Hepatocyte (in vitro differentiated cells): ENCODE measurements around the gene GLDN.

Experiments
- EZH2 ChIP-seq: fragments of 200-600 bp; sonication (generic); IDR thresholded peaks from 2 replicates; pipeline ENCODE4 v1.6.1; 2016; ENCODE audit warnings: antibody characterized with exemption, mild to moderate bottlenecking, borderline replicate concordance
- EZH2phosphoT487 ChIP-seq: fragments of 200-600 bp; sonication (generic); IDR thresholded peaks from one replicate; pipeline ENCODE4 v1.6.1; 2018; ENCODE audit warnings: antibody characterized with exemption, mild to moderate bottlenecking, low read depth, moderate library complexity; ENCODE audit not compliant: unreplicated experiment, severe bottlenecking
- TF ChIP-seq, protein P1 (sequence below): fragments of 200-600 bp; sonication (generic); IDR thresholded peaks from 2 replicates; pipeline ENCODE4 v1.5.1; 2016; ENCODE audit warnings: antibody characterized with exemption, mild to moderate bottlenecking; ENCODE audit not compliant: poor library complexity

DNA sequence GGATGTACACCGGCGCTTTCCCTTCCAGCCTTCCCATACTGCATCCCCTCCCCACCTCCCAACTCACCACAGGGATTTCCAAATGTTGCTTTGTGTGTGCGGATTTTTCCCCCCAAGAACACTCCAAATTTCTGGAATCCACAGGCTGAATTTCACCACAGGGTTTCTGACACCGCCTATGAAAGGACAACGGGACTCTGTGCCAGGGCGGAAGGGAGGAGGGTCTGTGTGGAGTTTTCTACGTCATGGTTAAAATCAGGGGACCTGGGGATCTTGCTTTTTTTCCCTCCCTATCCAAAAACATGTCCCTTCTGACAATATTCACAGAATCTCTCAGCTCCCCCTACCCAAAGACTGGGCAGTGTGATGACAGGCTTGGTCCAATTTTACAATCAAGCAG, 17.7 kb upstream of the GLDN start:
- TF ChIP-seq, protein P1, sequence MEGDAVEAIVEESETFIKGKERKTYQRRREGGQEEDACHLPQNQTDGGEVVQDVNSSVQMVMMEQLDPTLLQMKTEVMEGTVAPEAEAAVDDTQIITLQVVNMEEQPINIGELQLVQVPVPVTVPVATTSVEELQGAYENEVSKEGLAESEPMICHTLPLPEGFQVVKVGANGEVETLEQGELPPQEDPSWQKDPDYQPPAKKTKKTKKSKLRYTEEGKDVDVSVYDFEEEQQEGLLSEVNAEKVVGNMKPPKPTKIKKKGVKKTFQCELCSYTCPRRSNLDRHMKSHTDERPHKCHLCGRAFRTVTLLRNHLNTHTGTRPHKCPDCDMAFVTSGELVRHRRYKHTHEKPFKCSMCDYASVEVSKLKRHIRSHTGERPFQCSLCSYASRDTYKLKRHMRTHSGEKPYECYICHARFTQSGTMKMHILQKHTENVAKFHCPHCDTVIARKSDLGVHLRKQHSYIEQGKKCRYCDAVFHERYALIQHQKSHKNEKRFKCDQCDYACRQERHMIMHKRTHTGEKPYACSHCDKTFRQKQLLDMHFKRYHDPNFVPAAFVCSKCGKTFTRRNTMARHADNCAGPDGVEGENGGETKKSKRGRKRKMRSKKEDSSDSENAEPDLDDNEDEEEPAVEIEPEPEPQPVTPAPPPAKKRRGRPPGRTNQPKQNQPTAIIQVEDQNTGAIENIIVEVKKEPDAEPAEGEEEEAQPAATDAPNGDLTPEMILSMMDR, result no peak
- no peak for TF ChIP-seq EZH2phosphoT487
- no peak for TF ChIP-seq EZH2
